GM10266 (cell line): ENCODE results near the gene PRR36.

ENCODE experiments used
- DNase-seq: peaks from one replicate; pipeline ENCODE4 v3.0.0; 2012; ENCODE audit errors: extremely low spot score
- TF ChIP-seq, protein P1 (sequence below): IDR thresholded peaks from 2 replicates; pipeline ENCODE4 v1.5.1; 2012; ENCODE audit warnings: mild to moderate bottlenecking, low read depth; ENCODE audit not compliant: control insufficient read depth, insufficient read depth; ENCODE audit errors: missing control alignments

PRR36 gene

GRCh38 chr19:7859831-7860713, 14.1 kb downstream of the PRR36 start:
- TF ChIP-seq, protein P1, sequence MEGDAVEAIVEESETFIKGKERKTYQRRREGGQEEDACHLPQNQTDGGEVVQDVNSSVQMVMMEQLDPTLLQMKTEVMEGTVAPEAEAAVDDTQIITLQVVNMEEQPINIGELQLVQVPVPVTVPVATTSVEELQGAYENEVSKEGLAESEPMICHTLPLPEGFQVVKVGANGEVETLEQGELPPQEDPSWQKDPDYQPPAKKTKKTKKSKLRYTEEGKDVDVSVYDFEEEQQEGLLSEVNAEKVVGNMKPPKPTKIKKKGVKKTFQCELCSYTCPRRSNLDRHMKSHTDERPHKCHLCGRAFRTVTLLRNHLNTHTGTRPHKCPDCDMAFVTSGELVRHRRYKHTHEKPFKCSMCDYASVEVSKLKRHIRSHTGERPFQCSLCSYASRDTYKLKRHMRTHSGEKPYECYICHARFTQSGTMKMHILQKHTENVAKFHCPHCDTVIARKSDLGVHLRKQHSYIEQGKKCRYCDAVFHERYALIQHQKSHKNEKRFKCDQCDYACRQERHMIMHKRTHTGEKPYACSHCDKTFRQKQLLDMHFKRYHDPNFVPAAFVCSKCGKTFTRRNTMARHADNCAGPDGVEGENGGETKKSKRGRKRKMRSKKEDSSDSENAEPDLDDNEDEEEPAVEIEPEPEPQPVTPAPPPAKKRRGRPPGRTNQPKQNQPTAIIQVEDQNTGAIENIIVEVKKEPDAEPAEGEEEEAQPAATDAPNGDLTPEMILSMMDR: no peak
- no peak for DNase-seq

GRCh38 chr19:7859087-7859486, 15.1 kb downstream of the PRR36 start:
- peak; percentile 11 for DNase-seq

GRCh38 chr19:7858109-7858770, 15.9 kb downstream of the PRR36 start:
- TF ChIP-seq, protein P1: no peak
- DNase-seq: peak; percentile 15

GRCh38 chr19:7857727-7858108, 16.5 kb downstream of the PRR36 start:
- TF ChIP-seq, protein P1: no peak
- DNase-seq: no peak

DNA sequence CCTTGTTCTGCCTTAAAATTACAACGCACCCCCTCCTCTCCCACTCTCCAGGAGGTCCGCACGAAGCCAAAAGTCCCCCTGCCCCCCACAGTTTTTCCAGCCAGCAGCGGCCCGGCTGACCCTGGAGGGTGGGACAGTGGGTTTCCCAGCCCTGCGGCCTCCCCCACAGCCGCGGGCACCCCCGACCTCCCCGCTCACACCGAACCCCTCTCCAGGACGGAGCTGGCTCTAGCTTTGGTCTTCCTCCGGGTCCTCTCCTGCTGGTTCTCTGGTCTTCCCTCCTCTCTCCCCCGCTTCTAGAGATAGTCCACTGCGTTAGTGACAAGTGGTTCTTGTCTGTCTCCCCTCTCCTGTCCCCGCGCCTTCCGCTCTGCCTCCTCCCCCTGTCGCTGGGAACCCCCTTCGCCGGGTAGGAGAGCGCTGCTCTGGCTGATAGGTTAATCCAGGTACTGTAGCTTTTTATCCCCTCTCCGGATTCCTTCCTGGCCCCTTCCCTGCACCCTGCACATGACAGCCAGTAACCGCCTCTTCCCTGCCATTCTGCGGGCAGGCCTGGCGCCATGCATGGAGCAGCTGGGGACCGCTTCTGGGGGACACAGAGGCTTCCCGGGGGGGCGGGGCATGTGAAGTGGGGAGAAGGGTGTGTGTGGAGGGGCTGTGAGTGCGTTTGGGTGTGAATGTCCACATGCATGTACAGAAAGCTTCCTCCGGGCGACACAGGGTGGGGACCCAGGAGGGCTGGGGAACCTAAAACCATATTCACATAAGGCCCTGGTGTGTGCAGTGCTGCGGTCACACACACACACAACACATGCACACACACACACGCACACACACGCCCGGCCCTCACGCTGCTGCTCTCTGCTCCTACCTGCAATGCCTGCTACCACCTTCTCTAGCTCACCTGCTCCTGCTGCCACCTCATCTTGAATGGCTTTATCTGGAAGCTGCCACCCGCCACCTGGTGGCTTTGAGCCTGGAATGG, 17.2 kb downstream of the PRR36 start:
- no peak for DNase-seq
- TF ChIP-seq, protein P1: no peak

- no peak for DNase-seq
- TF ChIP-seq, protein P1: no peak
These were observed 18.0 kb downstream of the PRR36 start for GRCh38 chr19:7856109-7856591.
